K562 (cell line): Measurements from ENCODE around the gene FOXJ1. TPM values are rescaled to one million over a fixed set of nuclear protein-coding genes. Genes with fewer than 3 reads are reported as not detected.
A peak's percentile ranks its signal among the peaks of the same experiment; 100 is the strongest.

Experiments
- CREB3 ChIP-seq: fragments of 450-650 bp; conservative IDR thresholded peaks from 2 replicates; pipeline ENCODE4 v1.6.1; 2016; ENCODE audit warnings: missing genetic modification characterization, low read depth, mild to moderate bottlenecking, missing compliant biosample characterization, moderate library complexity
- HOXB6 ChIP-seq: fragments of 250-450 bp; sonication (Bioruptor Pico); IDR thresholded peaks from 2 replicates; pipeline ENCODE4 v1.5.1; 2022; ENCODE audit warnings: mild to moderate bottlenecking, borderline replicate concordance
- MYBL2 ChIP-seq, 2 experiments: fragments of 450-650 bp in 1 of 2; sonication (generic) in 1 of 2; formaldehyde crosslinking in 1 of 2; IDR thresholded peaks; 2 replicates each; pipeline versions ENCODE4 v1.6.1 to v1.8.1; 2017 to 2022; ENCODE audit warnings: borderline replicate concordance in 1 of 2, inconsistent platforms in 1 of 2, low read depth in 1 of 2, mild to moderate bottlenecking in 1 of 2, missing genetic modification reagents in 1 of 2, moderate library complexity in 1 of 2
- REST ChIP-seq, 2 experiments: fragments of 450-650 bp; formaldehyde crosslinking in 1 of 2; IDR thresholded peaks; 2 replicates each; pipeline versions ENCODE4 v1.4.0 to v1.6.1; 2014 to 2020; ENCODE audit warnings: mild to moderate bottlenecking in 2 of 2, borderline replicate concordance in 1 of 2, low read depth in 1 of 2
- RFX5 ChIP-seq: IDR thresholded peaks from 2 replicates; pipeline ENCODE4 v1.6.1; 2011; ENCODE audit warnings: low read depth, mild to moderate bottlenecking, improper control_type of control experiment, low read length
- SP1 ChIP-seq: sonication (generic); formaldehyde crosslinking; IDR thresholded peaks from 2 replicates; pipeline ENCODE4 v1.8.1; 2022; ENCODE audit warnings: mild to moderate bottlenecking, missing genetic modification reagents
- TOE1 ChIP-seq, 2 experiments: fragments of 450-650 bp in 1 of 2; sonication (generic) in 1 of 2; formaldehyde crosslinking in 1 of 2; IDR thresholded peaks; 2 replicates each; pipeline versions ENCODE4 v1.7.1 to v1.8.0; 2016 to 2022; ENCODE audit warnings: borderline replicate concordance in 2 of 2, mild to moderate bottlenecking in 2 of 2, antibody characterized with exemption in 1 of 2, inconsistent platforms in 1 of 2, low read depth in 1 of 2, missing genetic modification reagents in 1 of 2, moderate library complexity in 1 of 2
- ZEB2 ChIP-seq: fragments of 450-650 bp; IDR thresholded peaks from 2 replicates; pipeline ENCODE4 v1.6.1; 2016
- ZNF232 ChIP-seq: sonication (generic); formaldehyde crosslinking; IDR thresholded peaks from 2 replicates; pipeline ENCODE4 v1.8.0; 2022; ENCODE audit warnings: mild to moderate bottlenecking, missing genetic modification reagents
- ZNF398 ChIP-seq: fragments of 250-450 bp; sonication (Bioruptor Pico); IDR thresholded peaks from 2 replicates; pipeline ENCODE4 v1.8.0; 2021; ENCODE audit warnings: moderate library complexity, mild to moderate bottlenecking, inconsistent platforms
- ZNF561 ChIP-seq: fragments of 450-650 bp; formaldehyde crosslinking; conservative IDR thresholded peaks from 2 replicates; pipeline ENCODE4 v1.4.0; 2020; ENCODE audit warnings: mild to moderate bottlenecking, moderate library complexity
- ZNF644 ChIP-seq: fragments of 200-800 bp; sonication (Bioruptor generic); IDR thresholded peaks from 2 replicates; pipeline ENCODE4 v1.6.1; 2016; ENCODE audit warnings: low read depth, missing genetic modification characterization, missing compliant biosample characterization
- polyA plus RNA-seq, 8 experiments: library from polyadenylated mRNA; depleted of rRNA in 4 of 8; stranded (reverse) in 5 of 8; unstranded in 3 of 8; fragments of >200 nt; fragmentation: Nextera tagmentation in 2 of 8; fragmentation: Illumina TruSeq in 1 of 8; extraction: Ambion mirVana in 2 of 8; extraction: Trizol in 1 of 8; gene quantifications; 2 replicates each; pipeline versions ENCODE4 v1.2.1 to v1.2.3, GENCODE V29; 2011 to 2014; ENCODE audit warnings: inconsistent platforms in 1 of 8, missing spikeins in 1 of 8
- total RNA-seq, 7 experiments: library from RNA; depleted of rRNA in 6 of 7; stranded (reverse); fragments of >200 nt in 6 of 7; fragmentation: Illumina TruSeq in 2 of 7; extraction: Trizol in 2 of 7; gene quantifications; 2 replicates each; pipeline versions ENCODE4 v1.2.1 to v1.2.3, GENCODE V29; 2011 to 2021; ENCODE audit warnings: low replicate concordance in 1 of 7

FOXJ1 gene
- total and polyA plus RNA-seq, 9 of the 15 experiments (the other 6 are each of a cell fraction or from before 2014, with no cell fraction given) = 0.07 TPM; not detected in 8

- TF ChIP-seq TOE1 (IDR thresholded peaks at IDR 0.05; ENCODE audit: borderline replicate concordance) = 0 out of 2 replicates have a peak, but pooled peaks have one; percentile 17
- TF ChIP-seq TOE1 (CRISPR knock-in tag; IDR thresholded peaks at IDR 0.05; ENCODE audit: borderline replicate concordance, low read depth) = no peak
- TF ChIP-seq MYBL2 (IDR thresholded peaks at IDR 0.05; ENCODE audit: low read depth) = no peak
- TF ChIP-seq MYBL2 (CRISPR knock-in tag; IDR thresholded peaks at IDR 0.05; ENCODE audit: borderline replicate concordance) = no peak
- TF ChIP-seq SP1 (CRISPR knock-in tag) = no peak
- no peak for TF ChIP-seq CREB3 (tag)
- TF ChIP-seq ZNF398 (CRISPR knock-in tag) = no peak
- no peak for TF ChIP-seq ZNF232 (CRISPR knock-in tag)
- peak; percentile 66; the same call in 1 of the 2 replicates for TF ChIP-seq REST (IDR thresholded peaks at IDR 0.05; ENCODE audit: borderline replicate concordance)
- TF ChIP-seq REST (CRISPR knock-in tag; IDR thresholded peaks at IDR 0.05; ENCODE audit: low read depth) = no peak
- no peak for TF ChIP-seq ZEB2
- TF ChIP-seq ZNF644 (tag) = no peak
- no peak for TF ChIP-seq ZNF561 (CRISPR knock-in tag)
- TF ChIP-seq HOXB6 (CRISPR knock-in tag) = no peak
- TF ChIP-seq RFX5 = no peak
Observed at GRCh38 chr17:76182016-76182764, 41.1 kb upstream of the FOXJ1 start (continued).
